A549 (cell line): ENCODE results near the gene DPP10. TPM values are rescaled to one million over a fixed set of nuclear protein-coding genes. Genes with fewer than 3 reads are reported as not detected.

Experiments
- ATAC-seq, 2 experiments: fragments of 200-7000 bp in 1 of 2; fragments of >200 bp in 1 of 2; cut with Nextera tagmentation in 1 of 2; cut with Tn5 transposase in 1 of 2; 3 replicates each; pipeline versions ENCODE4 v1.8.0 to v1.9.1; 2018 to 2020; ENCODE audit warnings: mild to moderate bottlenecking in 1 of 2, moderate library complexity in 1 of 2
- CTCF ChIA-PET: fragments of 300-600 bp; sonication (Branson Sonifier 250); formaldehyde crosslinking; extraction: SDS; loops from one replicate; lab custom pipeline; 2021; ENCODE audit warnings: antibody characterized with exemption, inconsistent platforms; lab: Yijun Ruan, JAX
- POLR2A ChIA-PET: fragments of 350-600 bp; formaldehyde crosslinking; extraction: SDS; loops from one replicate; lab custom pipeline; 2021; ENCODE audit warnings: antibody characterized with exemption, inconsistent platforms; lab: Yijun Ruan, JAX
- DNase-seq, 2 experiments: peaks; one replicate each; pipeline versions ENCODE4 v3.0.0 to v3.0.0-alpha.2; 2011 to 2016; ENCODE audit warnings: low read depth in 1 of 2, low spot score in 1 of 2
- FAIRE-seq: peaks from 2 replicates; lab custom pipeline; 2011; peaks lifted over from hg19 to GRCh38; lab: Jason Lieb, UNC
- H3K27ac ChIP-seq, 2 experiments: fragments of >200 bp; sonication (Bioruptor Twin); formaldehyde crosslinking; 3 replicates each; pipeline ENCODE4 v1.5.1; 2016 to 2017
- H3K4me1 ChIP-seq: fragments of >200 bp; sonication (Bioruptor Twin); formaldehyde crosslinking; 3 replicates; pipeline ENCODE4 v1.6.1; 2016
- H3K4me2 ChIP-seq: fragments of >200 bp; sonication (Bioruptor Twin); formaldehyde crosslinking; 3 replicates; pipeline ENCODE4 v1.6.1; 2016
- H3K4me3 ChIP-seq: fragments of >200 bp; sonication (Bioruptor Twin); formaldehyde crosslinking; 3 replicates; pipeline ENCODE4 v1.5.1; 2016
- H3K9me3 ChIP-seq: fragments of >200 bp; sonication (Bioruptor Twin); formaldehyde crosslinking; 3 replicates; pipeline ENCODE4 v1.6.1; 2016
- BHLHE40 ChIP-seq: IDR thresholded peaks from 2 replicates; pipeline ENCODE4 v1.6.1; 2012; ENCODE audit warnings: low read depth, low read length, inconsistent platforms
- CBX2 ChIP-seq: fragments of 200-600 bp; sonication (generic); IDR thresholded peaks from 2 replicates; pipeline ENCODE4 v1.6.1; 2016; ENCODE audit warnings: low read depth, mild to moderate bottlenecking, borderline replicate concordance
- CHD2 ChIP-seq: fragments of 150-350 bp; IDR thresholded peaks from 2 replicates; pipeline ENCODE4 v1.6.1; 2014; ENCODE audit warnings: low read length; ENCODE audit not compliant: partially characterized antibody
- EHMT2 ChIP-seq: fragments of 200-600 bp; sonication (generic); IDR thresholded peaks from 2 replicates; pipeline ENCODE4 v1.6.1; 2016; ENCODE audit warnings: antibody characterized with exemption, low read depth, mild to moderate bottlenecking, moderate library complexity
- ESRRA ChIP-seq: fragments of 150-350 bp; IDR thresholded peaks from 2 replicates; pipeline ENCODE4 v1.6.1; 2014; ENCODE audit warnings: mild to moderate bottlenecking, low read length, borderline replicate concordance
- FOSL2 ChIP-seq, 2 experiments: fragments of 450-650 bp in 1 of 2; fragments of >200 bp in 1 of 2; sonication (Bioruptor Twin) in 1 of 2; formaldehyde crosslinking; IDR thresholded peaks; 2 replicates each; pipeline versions ENCODE4 v1.5.0 to v1.6.1; 2016 to 2020; ENCODE audit warnings: mild to moderate bottlenecking in 1 of 2, moderate library complexity in 1 of 2
- FOXS1 ChIP-seq: fragments of 250-450 bp; sonication (Bioruptor Pico); IDR thresholded peaks from 2 replicates; pipeline ENCODE4 v1.5.0; 2020; ENCODE audit warnings: mild to moderate bottlenecking, moderate library complexity
- HEYL ChIP-seq: fragments of 250-450 bp; sonication (Bioruptor Pico); IDR thresholded peaks from 2 replicates; pipeline ENCODE4 v1.8.0; 2021; ENCODE audit warnings: mild to moderate bottlenecking, moderate library complexity
- KDM1A ChIP-seq: fragments of 200-600 bp; sonication (generic); IDR thresholded peaks from 2 replicates; pipeline ENCODE4 v1.6.1; 2016; ENCODE audit warnings: low read depth, mild to moderate bottlenecking
- MAFK ChIP-seq: fragments of 450-650 bp; IDR thresholded peaks from 2 replicates; pipeline ENCODE4 v1.6.1; 2014; ENCODE audit not compliant: partially characterized antibody
- PHF8 ChIP-seq: fragments of 200-600 bp; sonication (generic); IDR thresholded peaks from 2 replicates; pipeline ENCODE4 v1.6.1; 2016; ENCODE audit warnings: low read depth, mild to moderate bottlenecking, antibody characterized with exemption, moderate library complexity, borderline replicate concordance
- RARB ChIP-seq: fragments of 250-450 bp; sonication (Bioruptor Pico); IDR thresholded peaks from 2 replicates; pipeline ENCODE4 v1.8.0; 2021; ENCODE audit warnings: mild to moderate bottlenecking, moderate library complexity
- RCOR1 ChIP-seq: fragments of 150-350 bp; IDR thresholded peaks from 2 replicates; pipeline ENCODE4 v1.6.1; 2014; ENCODE audit warnings: antibody characterized with exemption, low read length, low read depth
- RNF2 ChIP-seq: fragments of 200-600 bp; sonication (generic); IDR thresholded peaks from 2 replicates; pipeline ENCODE4 v1.6.1; 2016; ENCODE audit warnings: low read depth, mild to moderate bottlenecking, antibody characterized with exemption, moderate library complexity, borderline replicate concordance
- SMC3 ChIP-seq: fragments of >200 bp; sonication (Bioruptor Twin); formaldehyde crosslinking; IDR thresholded peaks from 3 replicates; pipeline ENCODE4 v1.6.1; 2018; ENCODE audit warnings: inconsistent platforms
- TP53 ChIP-seq: fragments of 250-450 bp; sonication (Bioruptor Pico); IDR thresholded peaks from 2 replicates; pipeline ENCODE4 v1.5.0; 2021; ENCODE audit warnings: mild to moderate bottlenecking, moderate library complexity
- ZSCAN20 ChIP-seq: fragments of 250-450 bp; sonication (Bioruptor Pico); IDR thresholded peaks from 2 replicates; pipeline ENCODE4 v1.8.0; 2022; ENCODE audit warnings: mild to moderate bottlenecking, moderate library complexity
- WGBS: methylation state at CpG from one replicate; pipeline ENCODE4 v1.1.6; 2017; ENCODE audit errors: missing lambda C conversion rate; 5-methylcytosine and 5-hydroxymethylcytosine counted together
- polyA plus RNA-seq, 4 experiments: library from polyadenylated mRNA; depleted of rRNA in 3 of 4; stranded (reverse); fragments of >200 nt; fragmentation: RNase III in 1 of 4; extraction: RNeasy Plus Mini Kit Qiagen cat#74134 plus additional on column Dnase treatment in 1 of 4; gene quantifications; 2 replicates in 3 of 4; 3 replicates in 1 of 4; pipeline ENCODE4 v1.2.3, GENCODE V29; 2011 to 2017
- TF ChIP-seq, protein P1 (sequence below): fragments of >200 bp; sonication (Bioruptor Twin); formaldehyde crosslinking; IDR thresholded peaks from 3 replicates; pipeline ENCODE4 v1.6.1; 2016
- TF ChIP-seq, protein P2 (sequence below): IDR thresholded peaks from 2 replicates; pipeline ENCODE4 v1.6.1; 2012
- TF ChIP-seq, protein P3 (sequence below): fragments of >200 bp; sonication (Bioruptor Twin); formaldehyde crosslinking; IDR thresholded peaks from 3 replicates; pipeline ENCODE4 v1.5.1; 2016
- TF ChIP-seq, protein P4 (sequence below): fragments of 250-450 bp; sonication (Bioruptor Pico); IDR thresholded peaks from 2 replicates; pipeline ENCODE4 v1.5.0; 2020; ENCODE audit warnings: low read depth, mild to moderate bottlenecking, moderate library complexity
- TF ChIP-seq, protein P5 (sequence below): fragments of 150-350 bp; IDR thresholded peaks from 2 replicates; pipeline ENCODE4 v1.6.1; 2014; ENCODE audit warnings: low read depth, mild to moderate bottlenecking, low read length
- TF ChIP-seq, protein P6 (sequence below): IDR thresholded peaks from 2 replicates; pipeline ENCODE4 v1.6.1; 2012; ENCODE audit warnings: low read depth, borderline replicate concordance
- TF ChIP-seq, protein P7 (sequence below): fragments of 450-650 bp; IDR thresholded peaks from 2 replicates; pipeline ENCODE4 v1.6.1; 2014; ENCODE audit warnings: antibody characterized with exemption

The DPP10 gene
- polyA plus RNA-seq, 2 of the 4 experiments (the other 2 are of a cell fraction) = not detected

DNA sequence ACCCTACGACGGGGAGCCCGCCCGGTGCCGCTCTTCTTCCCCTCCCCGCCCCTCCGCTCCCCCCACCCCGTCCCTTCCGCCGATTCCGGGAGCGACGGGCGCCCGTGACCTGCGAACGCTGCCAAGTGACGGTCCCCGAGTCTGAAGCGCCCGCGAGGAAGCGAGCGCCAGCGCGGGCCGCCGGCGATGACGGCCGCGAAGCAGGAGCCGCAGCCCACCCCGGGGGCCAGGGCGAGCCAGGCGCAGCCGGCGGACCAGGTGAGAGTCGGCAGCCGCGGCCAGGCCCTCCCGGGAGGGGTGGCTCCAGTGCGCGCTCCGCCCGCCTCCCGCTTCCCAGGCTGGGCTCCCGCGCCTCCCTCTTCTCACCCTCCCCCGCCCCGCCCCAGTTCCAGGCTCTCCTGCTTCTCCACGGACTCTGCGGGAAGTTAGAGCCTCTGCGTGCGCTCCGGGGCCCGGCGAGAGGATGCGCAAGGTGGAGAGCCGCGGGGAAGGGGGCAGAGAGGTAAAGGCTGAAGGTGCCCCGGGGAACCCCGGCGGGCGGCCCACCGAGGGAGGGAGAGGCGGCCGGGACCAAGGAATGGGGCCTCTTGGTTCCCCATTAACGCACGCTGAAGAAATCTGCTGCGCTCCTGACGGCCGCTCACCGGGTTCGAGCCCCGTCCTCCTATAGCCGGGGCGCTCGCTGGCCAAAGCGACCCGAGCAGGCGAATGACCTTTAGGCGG lies 719.5 kb downstream of the DPP10 start:
- H3K9me3 ChIP-seq = no peaks in the 10 kb centered on the region
- H3K4me2 ChIP-seq = peak overlapping the region; percentile 23; the same call in 1 of the 3 replicates
- DNase-seq (no peak), ATAC-seq (peak in 1 of 2 experiments; percentile 43; a peak in 2 of 6 replicates), FAIRE-seq (no peak)
- ChIA-PET CTCF (no interaction called here), POLR2A (no interaction called here)
- no peak overlapping the region; the same call in 2 of the 3 replicates for H3K4me3 ChIP-seq
- no peaks in the 10 kb centered on the region for H3K4me1 ChIP-seq
- 26% methylated on average over 18 of the region's 83 CpGs for WGBS
- TF ChIP-seq, protein P1, sequence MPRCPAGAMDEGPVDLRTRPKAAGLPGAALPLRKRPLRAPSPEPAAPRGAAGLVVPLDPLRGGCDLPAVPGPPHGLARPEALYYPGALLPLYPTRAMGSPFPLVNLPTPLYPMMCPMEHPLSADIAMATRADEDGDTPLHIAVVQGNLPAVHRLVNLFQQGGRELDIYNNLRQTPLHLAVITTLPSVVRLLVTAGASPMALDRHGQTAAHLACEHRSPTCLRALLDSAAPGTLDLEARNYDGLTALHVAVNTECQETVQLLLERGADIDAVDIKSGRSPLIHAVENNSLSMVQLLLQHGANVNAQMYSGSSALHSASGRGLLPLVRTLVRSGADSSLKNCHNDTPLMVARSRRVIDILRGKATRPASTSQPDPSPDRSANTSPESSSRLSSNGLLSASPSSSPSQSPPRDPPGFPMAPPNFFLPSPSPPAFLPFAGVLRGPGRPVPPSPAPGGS = no peak
- TF ChIP-seq ZSCAN20 (CRISPR knock-in tag) (no peak), MAFK (no peak), TP53 (no peak), HEYL (no peak), PHF8 (no peak), SMC3 (no peak), FOSL2 (IDR thresholded peaks at IDR 0.05) (no peak), FOSL2 (CRISPR knock-in tag; IDR thresholded peaks at IDR 0.05) (no peak), CHD2 (no peak), RARB (no peak), EHMT2 (no peak), RCOR1 (no peak), BHLHE40 (no peak)
- TF ChIP-seq, protein P2, sequence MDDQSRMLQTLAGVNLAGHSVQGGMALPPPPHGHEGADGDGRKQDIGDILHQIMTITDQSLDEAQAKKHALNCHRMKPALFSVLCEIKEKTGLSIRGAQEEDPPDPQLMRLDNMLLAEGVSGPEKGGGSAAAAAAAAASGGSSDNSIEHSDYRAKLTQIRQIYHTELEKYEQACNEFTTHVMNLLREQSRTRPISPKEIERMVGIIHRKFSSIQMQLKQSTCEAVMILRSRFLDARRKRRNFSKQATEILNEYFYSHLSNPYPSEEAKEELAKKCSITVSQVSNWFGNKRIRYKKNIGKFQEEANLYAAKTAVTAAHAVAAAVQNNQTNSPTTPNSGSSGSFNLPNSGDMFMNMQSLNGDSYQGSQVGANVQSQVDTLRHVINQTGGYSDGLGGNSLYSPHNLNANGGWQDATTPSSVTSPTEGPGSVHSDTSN = no peak
- TF ChIP-seq, protein P3, sequence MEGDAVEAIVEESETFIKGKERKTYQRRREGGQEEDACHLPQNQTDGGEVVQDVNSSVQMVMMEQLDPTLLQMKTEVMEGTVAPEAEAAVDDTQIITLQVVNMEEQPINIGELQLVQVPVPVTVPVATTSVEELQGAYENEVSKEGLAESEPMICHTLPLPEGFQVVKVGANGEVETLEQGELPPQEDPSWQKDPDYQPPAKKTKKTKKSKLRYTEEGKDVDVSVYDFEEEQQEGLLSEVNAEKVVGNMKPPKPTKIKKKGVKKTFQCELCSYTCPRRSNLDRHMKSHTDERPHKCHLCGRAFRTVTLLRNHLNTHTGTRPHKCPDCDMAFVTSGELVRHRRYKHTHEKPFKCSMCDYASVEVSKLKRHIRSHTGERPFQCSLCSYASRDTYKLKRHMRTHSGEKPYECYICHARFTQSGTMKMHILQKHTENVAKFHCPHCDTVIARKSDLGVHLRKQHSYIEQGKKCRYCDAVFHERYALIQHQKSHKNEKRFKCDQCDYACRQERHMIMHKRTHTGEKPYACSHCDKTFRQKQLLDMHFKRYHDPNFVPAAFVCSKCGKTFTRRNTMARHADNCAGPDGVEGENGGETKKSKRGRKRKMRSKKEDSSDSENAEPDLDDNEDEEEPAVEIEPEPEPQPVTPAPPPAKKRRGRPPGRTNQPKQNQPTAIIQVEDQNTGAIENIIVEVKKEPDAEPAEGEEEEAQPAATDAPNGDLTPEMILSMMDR = no peak
- TF ChIP-seq, protein P4, sequence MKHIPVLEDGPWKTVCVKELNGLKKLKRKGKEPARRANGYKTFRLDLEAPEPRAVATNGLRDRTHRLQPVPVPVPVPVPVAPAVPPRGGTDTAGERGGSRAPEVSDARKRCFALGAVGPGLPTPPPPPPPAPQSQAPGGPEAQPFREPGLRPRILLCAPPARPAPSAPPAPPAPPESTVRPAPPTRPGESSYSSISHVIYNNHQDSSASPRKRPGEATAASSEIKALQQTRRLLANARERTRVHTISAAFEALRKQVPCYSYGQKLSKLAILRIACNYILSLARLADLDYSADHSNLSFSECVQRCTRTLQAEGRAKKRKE = no peak
- TF ChIP-seq, protein P5, sequence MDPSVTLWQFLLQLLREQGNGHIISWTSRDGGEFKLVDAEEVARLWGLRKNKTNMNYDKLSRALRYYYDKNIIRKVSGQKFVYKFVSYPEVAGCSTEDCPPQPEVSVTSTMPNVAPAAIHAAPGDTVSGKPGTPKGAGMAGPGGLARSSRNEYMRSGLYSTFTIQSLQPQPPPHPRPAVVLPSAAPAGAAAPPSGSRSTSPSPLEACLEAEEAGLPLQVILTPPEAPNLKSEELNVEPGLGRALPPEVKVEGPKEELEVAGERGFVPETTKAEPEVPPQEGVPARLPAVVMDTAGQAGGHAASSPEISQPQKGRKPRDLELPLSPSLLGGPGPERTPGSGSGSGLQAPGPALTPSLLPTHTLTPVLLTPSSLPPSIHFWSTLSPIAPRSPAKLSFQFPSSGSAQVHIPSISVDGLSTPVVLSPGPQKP = no peak
- no peak overlapping the region for H3K27ac ChIP-seq

DNA sequence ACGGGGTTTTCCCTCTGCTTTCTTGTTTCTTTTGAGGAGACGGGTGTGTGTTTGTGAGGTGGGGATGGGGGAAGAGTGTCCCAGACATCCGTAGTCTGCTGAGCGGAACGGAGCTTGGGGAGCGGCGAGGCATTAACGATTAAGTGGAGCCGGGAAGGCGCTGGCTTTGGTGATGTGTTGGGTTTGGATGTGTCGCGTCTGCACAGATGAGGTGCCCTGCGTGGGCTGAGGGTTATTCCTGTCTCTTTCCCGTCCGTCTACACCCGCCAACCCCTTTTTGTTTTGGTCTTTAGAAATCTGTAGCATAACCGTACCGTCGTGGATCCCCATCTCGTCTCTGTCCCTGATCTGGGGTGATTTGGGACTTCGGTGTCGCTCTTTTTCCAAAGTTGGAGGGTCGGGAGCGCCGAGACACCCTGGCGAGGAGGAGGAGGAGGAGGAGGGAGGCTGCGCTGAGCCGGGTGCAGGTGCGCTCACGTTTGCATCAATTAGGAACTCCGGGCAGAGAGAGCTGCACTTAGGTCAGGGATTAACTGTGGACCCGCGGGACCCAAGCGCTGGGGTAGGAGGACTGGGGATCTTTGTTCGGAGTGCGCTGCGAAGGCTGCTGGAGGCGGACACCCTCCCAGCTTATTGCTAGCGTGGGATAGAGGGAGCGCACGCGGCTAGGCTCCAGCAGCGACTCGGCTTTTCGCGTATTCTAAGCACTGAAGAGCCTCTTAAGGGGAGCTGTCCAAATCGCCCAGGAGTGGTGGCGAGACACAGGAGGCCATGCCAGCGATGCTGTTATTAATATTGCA lies 720.3 kb downstream of the DPP10 start:
- Histone ChIP-seq H3K27ac (no peak overlapping the region), H3K9me3 (no peaks in the 10 kb centered on the region), H3K4me1 (no peaks in the 10 kb centered on the region), H3K4me3 (no peak overlapping the region), H3K4me2 (no peak overlapping the region)
- CTCF ChIA-PET = no interaction called here
- WGBS = 14% methylated on average over 48 of the region's 49 CpGs
- POLR2A ChIA-PET = no interaction called here
- ATAC-seq (no peak; a peak in 3 of 6 replicates), DNase-seq (no peak), FAIRE-seq (no peak)
- TF ChIP-seq FOXS1 (CRISPR knock-in tag) = no peak
- TF ChIP-seq, protein P6, sequence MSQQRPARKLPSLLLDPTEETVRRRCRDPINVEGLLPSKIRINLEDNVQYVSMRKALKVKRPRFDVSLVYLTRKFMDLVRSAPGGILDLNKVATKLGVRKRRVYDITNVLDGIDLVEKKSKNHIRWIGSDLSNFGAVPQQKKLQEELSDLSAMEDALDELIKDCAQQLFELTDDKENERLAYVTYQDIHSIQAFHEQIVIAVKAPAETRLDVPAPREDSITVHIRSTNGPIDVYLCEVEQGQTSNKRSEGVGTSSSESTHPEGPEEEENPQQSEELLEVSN = no peak
- no peak for TF ChIP-seq TP53
- TF ChIP-seq, protein P7, sequence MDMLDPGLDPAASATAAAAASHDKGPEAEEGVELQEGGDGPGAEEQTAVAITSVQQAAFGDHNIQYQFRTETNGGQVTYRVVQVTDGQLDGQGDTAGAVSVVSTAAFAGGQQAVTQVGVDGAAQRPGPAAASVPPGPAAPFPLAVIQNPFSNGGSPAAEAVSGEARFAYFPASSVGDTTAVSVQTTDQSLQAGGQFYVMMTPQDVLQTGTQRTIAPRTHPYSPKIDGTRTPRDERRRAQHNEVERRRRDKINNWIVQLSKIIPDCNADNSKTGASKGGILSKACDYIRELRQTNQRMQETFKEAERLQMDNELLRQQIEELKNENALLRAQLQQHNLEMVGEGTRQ = no peak
- TF ChIP-seq CBX2 = no peak
- no peak for TF ChIP-seq EHMT2
- no peak for TF ChIP-seq ESRRA
- no peak for TF ChIP-seq KDM1A
- TF ChIP-seq RNF2 = no peak
- TF ChIP-seq CHD2 = no peak
